SK-N-SH (cell line): ENCODE results near the gene ARHGDIB. TPM values are rescaled to one million over a fixed set of nuclear protein-coding genes. Genes with fewer than 3 reads are reported as not detected.

Experiments used
- CTCF ChIA-PET: fragments of 300-600, 350-600 bp; formaldehyde crosslinking; extraction: SDS; loops from one replicate; lab custom pipeline; 2021; lab: Yijun Ruan, JAX
- POLR2A ChIA-PET: fragments of 350-600 bp; sonication (Branson Sonifier 250); formaldehyde crosslinking; extraction: SDS; loops from one replicate; lab custom pipeline; 2020; ENCODE audit warnings: antibody characterized with exemption, inconsistent platforms; lab: Yijun Ruan, JAX
- DNase-seq: peaks from one replicate; pipeline ENCODE4 v3.0.0; 2012
- H2AFZ ChIP-seq: fragments of 200-600 bp; sonication (generic); 2 replicates; pipeline ENCODE4 v1.8.1; 2016; ENCODE audit warnings: antibody characterized with exemption, mild to moderate bottlenecking, low read depth
- H3F3A ChIP-seq: fragments of 200-600 bp; sonication (generic); replicated peaks from 2 replicates; pipeline ENCODE3; 2016; ENCODE audit warnings: antibody characterized with exemption, mild to moderate bottlenecking; ENCODE audit not compliant: insufficient read depth
- H3K27ac ChIP-seq, 2 experiments: fragments of 200-500 bp in 1 of 2; fragments of 200-600 bp in 1 of 2; sonication (Bioruptor generic) in 1 of 2; sonication (generic), shearing (Covaris generic) in 1 of 2; 2 replicates each; pipeline versions ENCODE4 v1.5.1 to v1.6.1; 2014 to 2016; ENCODE audit warnings: low read depth in 2 of 2, inconsistent platforms in 1 of 2, low read length in 1 of 2, mild to moderate bottlenecking in 1 of 2, mixed read lengths in 1 of 2
- H3K27me3 ChIP-seq: fragments of 200-600 bp; sonication (generic), shearing (Covaris generic); 2 replicates; pipeline ENCODE4 v1.6.1; 2016; ENCODE audit warnings: mixed run types; ENCODE audit not compliant: insufficient read depth
- H3K36me3 ChIP-seq, 2 experiments: fragments of 200-500 bp in 1 of 2; fragments of 200-600 bp in 1 of 2; sonication (Bioruptor generic) in 1 of 2; sonication (generic) in 1 of 2; replicated peaks in 1 of 2; 2 replicates each; pipeline versions ENCODE3 to v1.5.1; 2014 to 2016; ENCODE audit warnings: low read length in 1 of 2, mild to moderate bottlenecking in 1 of 2; ENCODE audit not compliant: insufficient read depth in 2 of 2, control insufficient read depth in 1 of 2
- H3K4me1 ChIP-seq, 2 experiments: fragments of 200-500 bp in 1 of 2; fragments of 200-600 bp in 1 of 2; sonication (Bioruptor generic) in 1 of 2; sonication (generic), shearing (Covaris generic) in 1 of 2; 2 replicates each; pipeline versions ENCODE4 v1.5.1 to v1.6.1; 2014 to 2016; ENCODE audit warnings: low read depth in 1 of 2, low read length in 1 of 2, mixed run types in 1 of 2; ENCODE audit not compliant: insufficient read depth in 2 of 2, control insufficient read depth in 1 of 2
- H3K4me2 ChIP-seq: fragments of 200-600 bp; sonication (generic), shearing (Covaris generic); 2 replicates; pipeline ENCODE4 v1.6.1; 2017; ENCODE audit warnings: mixed run types
- H3K4me3 ChIP-seq, 2 experiments: fragments of 200-500 bp in 1 of 2; fragments of 200-600 bp in 1 of 2; sonication (Bioruptor generic) in 1 of 2; sonication (generic), shearing (Covaris generic) in 1 of 2; 2 replicates each; pipeline versions ENCODE4 v1.5.1 to v1.8.1; 2014 to 2016; ENCODE audit warnings: low read depth in 2 of 2, inconsistent platforms in 1 of 2, low read length in 1 of 2, mild to moderate bottlenecking in 1 of 2, mixed read lengths in 1 of 2, moderate library complexity in 1 of 2
- H3K79me2 ChIP-seq: fragments of 200-600 bp; sonication (generic); 2 replicates; pipeline ENCODE4 v1.8.1; 2017; ENCODE audit warnings: mild to moderate bottlenecking; ENCODE audit not compliant: insufficient read depth
- H3K9ac ChIP-seq: fragments of 200-600 bp; sonication (generic); 2 replicates; pipeline ENCODE4 v1.6.1; 2017; ENCODE audit warnings: mixed run types
- H3K9me2 ChIP-seq: fragments of 200-600 bp; sonication (generic); 2 replicates; pipeline ENCODE4 v1.6.1; 2017; ENCODE audit warnings: mixed run types
- H3K9me3 ChIP-seq: fragments of 200-600 bp; sonication (generic); 2 replicates; pipeline ENCODE4 v1.6.1; 2017; ENCODE audit warnings: mixed run types, mild to moderate bottlenecking, moderate library complexity
- H4K20me1 ChIP-seq: fragments of 200-600 bp; sonication (generic); 2 replicates; pipeline ENCODE4 v1.6.1; 2017; ENCODE audit warnings: mild to moderate bottlenecking, mixed run types; ENCODE audit not compliant: insufficient read depth
- CHD2 ChIP-seq: fragments of 150-350 bp; IDR thresholded peaks from 2 replicates; pipeline ENCODE4 v1.6.1; 2018; ENCODE audit warnings: low read length; ENCODE audit not compliant: partially characterized antibody
- CTCF ChIP-seq: fragments of 200-600 bp; sonication (generic); IDR thresholded peaks from 2 replicates; pipeline ENCODE4 v1.6.1; 2017; ENCODE audit warnings: antibody characterized with exemption, mild to moderate bottlenecking, moderate library complexity
- ELF1 ChIP-seq: IDR thresholded peaks from 2 replicates; pipeline ENCODE4 v1.4.0; 2012
- EP300 ChIP-seq, 2 experiments: IDR thresholded peaks; 2 replicates each; pipeline versions ENCODE4 v1.4.0 to v1.6.1; 2012; ENCODE audit warnings: borderline replicate concordance in 1 of 2, low read depth in 1 of 2, low read length in 1 of 2
- EZH2phosphoT487 ChIP-seq: fragments of 200-600 bp; sonication (generic); IDR thresholded peaks from 2 replicates; pipeline ENCODE4 v1.6.1; 2017; ENCODE audit warnings: low read depth, mixed run types, mild to moderate bottlenecking, antibody characterized with exemption, moderate library complexity, borderline replicate concordance
- FOXJ3 ChIP-seq: sonication (generic); formaldehyde crosslinking; IDR thresholded peaks from 2 replicates; pipeline ENCODE4 v1.5.1; 2020; ENCODE audit warnings: mild to moderate bottlenecking, missing genetic modification reagents
- GABPA ChIP-seq: IDR thresholded peaks from 2 replicates; pipeline ENCODE4 v1.4.0; 2012; ENCODE audit warnings: low read depth, mild to moderate bottlenecking
- GATA2 ChIP-seq: sonication (generic); formaldehyde crosslinking; IDR thresholded peaks from 2 replicates; pipeline ENCODE4 v1.5.0; 2020; ENCODE audit warnings: mild to moderate bottlenecking, missing genetic modification reagents
- JUND ChIP-seq: IDR thresholded peaks from 2 replicates; pipeline ENCODE4 v1.4.0; 2012
- MAX ChIP-seq: IDR thresholded peaks from 2 replicates; pipeline ENCODE4 v1.4.0; 2012; ENCODE audit warnings: low read depth
- MEF2A ChIP-seq: IDR thresholded peaks from 2 replicates; pipeline ENCODE4 v1.4.0; 2012; ENCODE audit warnings: low read depth, borderline replicate concordance
- MXI1 ChIP-seq: IDR thresholded peaks from 2 replicates; pipeline ENCODE4 v1.6.1; 2012; ENCODE audit warnings: mild to moderate bottlenecking, low read depth, low read length, improper control_type of control experiment
- NRF1 ChIP-seq: IDR thresholded peaks from 2 replicates; pipeline ENCODE4 v1.6.1; 2012; ENCODE audit warnings: low read depth, mild to moderate bottlenecking, low read length
- RAD21 ChIP-seq: IDR thresholded peaks from 2 replicates; pipeline ENCODE4 v1.6.1; 2012; ENCODE audit warnings: mild to moderate bottlenecking, low read length
- RFX5 ChIP-seq: IDR thresholded peaks from 2 replicates; pipeline ENCODE4 v1.6.1; 2012; ENCODE audit warnings: mild to moderate bottlenecking, improper control_type of control experiment, low read length
- RXRA ChIP-seq: IDR thresholded peaks from 2 replicates; pipeline ENCODE4 v1.4.0; 2012; ENCODE audit warnings: low read depth, mild to moderate bottlenecking, borderline replicate concordance
- SMC3 ChIP-seq: IDR thresholded peaks from 2 replicates; pipeline ENCODE4 v1.6.1; 2012; ENCODE audit warnings: low read depth, low read length, improper control_type of control experiment
- TAF1 ChIP-seq: IDR thresholded peaks from 2 replicates; pipeline ENCODE4 v1.6.1; 2012; ENCODE audit warnings: low read depth, mild to moderate bottlenecking, low read length, moderate library complexity, borderline replicate concordance
- TCF12 ChIP-seq: IDR thresholded peaks from 2 replicates; pipeline ENCODE4 v1.4.0; 2012
- TEAD4 ChIP-seq: IDR thresholded peaks from 2 replicates; pipeline ENCODE4 v1.4.0; 2012; ENCODE audit warnings: mild to moderate bottlenecking, borderline replicate concordance; ENCODE audit not compliant: insufficient read depth
- WGBS: methylation state at CpG from one replicate; pipeline ENCODE4 v1.1.6; 2017; ENCODE audit warnings: low lambda C conversion rate; 5-methylcytosine and 5-hydroxymethylcytosine counted together
- polyA plus RNA-seq, 3 experiments: library from polyadenylated mRNA; depleted of rRNA; stranded (reverse); fragments of >200 nt; gene quantifications; 2 replicates each; pipeline ENCODE4 v1.2.3, GENCODE V29; 2012
- TF ChIP-seq, protein P1 (sequence below): IDR thresholded peaks from 2 replicates; pipeline ENCODE4 v1.4.0; 2012; ENCODE audit warnings: low read depth, borderline replicate concordance
- TF ChIP-seq, protein P2 (sequence below): IDR thresholded peaks from 2 replicates; pipeline ENCODE4 v1.4.0; 2012; ENCODE audit warnings: low read depth, borderline replicate concordance
- TF ChIP-seq, protein P3 (sequence below): fragments of 150-350 bp; IDR thresholded peaks from 2 replicates; pipeline ENCODE4 v1.6.1; 2017; ENCODE audit warnings: antibody characterized with exemption, low read length, low read depth, borderline replicate concordance
- TF ChIP-seq, protein P4 (sequence below): IDR thresholded peaks from 2 replicates; pipeline ENCODE4 v1.6.1; 2012; ENCODE audit warnings: mild to moderate bottlenecking, low read depth, low read length, moderate library complexity

The ARHGDIB gene
- polyA plus RNA-seq, 1 of the 3 experiments (the other 2 are of a cell fraction), result 362 TPM

- no peak overlapping the region for H2AFZ ChIP-seq
- H3F3A ChIP-seq, result peaks cover 39% of the 10 kb centered on the region
- CTCF ChIA-PET, result interaction anchor here (2.1 kb wide), 1 partner anchor 37 kb away, joined by 5 read pairs; no protein-coding TSS in a partner anchor
- H3K4me2 ChIP-seq, result peak overlapping the region; percentile 82
- peak overlapping the region; percentile 9 to 94; a peak in 3 of 4 replicates for H3K27ac ChIP-seq
- POLR2A ChIA-PET, result no interaction called here
- peaks cover 78% of the 10 kb centered on the region for H3K79me2 ChIP-seq
- peak overlapping the region in 1 of 2 experiments; percentile 0; a peak in 2 of 4 replicates for H3K4me3 ChIP-seq
- no peak for DNase-seq
- peaks cover 8 to 43% of the 10 kb centered on the region in 2 experiments for H3K4me1 ChIP-seq
- H3K27me3 ChIP-seq, result no peaks in the 10 kb centered on the region
- no peaks in the 10 kb centered on the region for H3K9me2 ChIP-seq
- no peaks in the 10 kb centered on the region for H3K9me3 ChIP-seq
- peak overlapping the region; percentile 45 for H3K9ac ChIP-seq
- WGBS, result 35% methylated on average over 11 of the region's 11 CpGs
- H3K36me3 ChIP-seq, result no peaks in the 10 kb centered on the region
- no peaks in the 10 kb centered on the region for H4K20me1 ChIP-seq
- TF ChIP-seq MXI1, result no peak
- TF ChIP-seq, protein P1, sequence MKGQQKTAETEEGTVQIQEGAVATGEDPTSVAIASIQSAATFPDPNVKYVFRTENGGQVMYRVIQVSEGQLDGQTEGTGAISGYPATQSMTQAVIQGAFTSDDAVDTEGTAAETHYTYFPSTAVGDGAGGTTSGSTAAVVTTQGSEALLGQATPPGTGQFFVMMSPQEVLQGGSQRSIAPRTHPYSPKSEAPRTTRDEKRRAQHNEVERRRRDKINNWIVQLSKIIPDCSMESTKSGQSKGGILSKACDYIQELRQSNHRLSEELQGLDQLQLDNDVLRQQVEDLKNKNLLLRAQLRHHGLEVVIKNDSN, result no peak
- TF ChIP-seq GATA2, result no peak
- no peak for TF ChIP-seq CTCF
- TF ChIP-seq, protein P2, sequence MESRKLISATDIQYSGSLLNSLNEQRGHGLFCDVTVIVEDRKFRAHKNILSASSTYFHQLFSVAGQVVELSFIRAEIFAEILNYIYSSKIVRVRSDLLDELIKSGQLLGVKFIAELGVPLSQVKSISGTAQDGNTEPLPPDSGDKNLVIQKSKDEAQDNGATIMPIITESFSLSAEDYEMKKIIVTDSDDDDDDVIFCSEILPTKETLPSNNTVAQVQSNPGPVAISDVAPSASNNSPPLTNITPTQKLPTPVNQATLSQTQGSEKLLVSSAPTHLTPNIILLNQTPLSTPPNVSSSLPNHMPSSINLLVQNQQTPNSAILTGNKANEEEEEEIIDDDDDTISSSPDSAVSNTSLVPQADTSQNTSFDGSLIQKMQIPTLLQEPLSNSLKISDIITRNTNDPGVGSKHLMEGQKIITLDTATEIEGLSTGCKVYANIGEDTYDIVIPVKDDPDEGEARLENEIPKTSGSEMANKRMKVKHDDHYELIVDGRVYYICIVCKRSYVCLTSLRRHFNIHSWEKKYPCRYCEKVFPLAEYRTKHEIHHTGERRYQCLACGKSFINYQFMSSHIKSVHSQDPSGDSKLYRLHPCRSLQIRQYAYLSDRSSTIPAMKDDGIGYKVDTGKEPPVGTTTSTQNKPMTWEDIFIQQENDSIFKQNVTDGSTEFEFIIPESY, result no peak
- TF ChIP-seq RXRA, result no peak
- TF ChIP-seq, protein P3, sequence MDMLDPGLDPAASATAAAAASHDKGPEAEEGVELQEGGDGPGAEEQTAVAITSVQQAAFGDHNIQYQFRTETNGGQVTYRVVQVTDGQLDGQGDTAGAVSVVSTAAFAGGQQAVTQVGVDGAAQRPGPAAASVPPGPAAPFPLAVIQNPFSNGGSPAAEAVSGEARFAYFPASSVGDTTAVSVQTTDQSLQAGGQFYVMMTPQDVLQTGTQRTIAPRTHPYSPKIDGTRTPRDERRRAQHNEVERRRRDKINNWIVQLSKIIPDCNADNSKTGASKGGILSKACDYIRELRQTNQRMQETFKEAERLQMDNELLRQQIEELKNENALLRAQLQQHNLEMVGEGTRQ, result no peak
- TF ChIP-seq JUND, result no peak
- TF ChIP-seq MAX, result no peak
- no peak for TF ChIP-seq SMC3
- no peak for TF ChIP-seq FOXJ3 (CRISPR knock-in tag)
- TF ChIP-seq NRF1, result no peak
- TF ChIP-seq CHD2, result no peak
- TF ChIP-seq EP300 (IDR thresholded peaks at IDR 0.05; ENCODE audit: borderline replicate concordance in 1 of 2, low read depth in 1 of 2, low read length in 1 of 2), result no peak
- TF ChIP-seq RAD21, result no peak
- TF ChIP-seq TEAD4, result no peak
- no peak for TF ChIP-seq RFX5
- no peak for TF ChIP-seq ELF1
- no peak for TF ChIP-seq TAF1
- peak; percentile 35; the same call in 1 of the 2 replicates for TF ChIP-seq TCF12
- TF ChIP-seq, protein P4, sequence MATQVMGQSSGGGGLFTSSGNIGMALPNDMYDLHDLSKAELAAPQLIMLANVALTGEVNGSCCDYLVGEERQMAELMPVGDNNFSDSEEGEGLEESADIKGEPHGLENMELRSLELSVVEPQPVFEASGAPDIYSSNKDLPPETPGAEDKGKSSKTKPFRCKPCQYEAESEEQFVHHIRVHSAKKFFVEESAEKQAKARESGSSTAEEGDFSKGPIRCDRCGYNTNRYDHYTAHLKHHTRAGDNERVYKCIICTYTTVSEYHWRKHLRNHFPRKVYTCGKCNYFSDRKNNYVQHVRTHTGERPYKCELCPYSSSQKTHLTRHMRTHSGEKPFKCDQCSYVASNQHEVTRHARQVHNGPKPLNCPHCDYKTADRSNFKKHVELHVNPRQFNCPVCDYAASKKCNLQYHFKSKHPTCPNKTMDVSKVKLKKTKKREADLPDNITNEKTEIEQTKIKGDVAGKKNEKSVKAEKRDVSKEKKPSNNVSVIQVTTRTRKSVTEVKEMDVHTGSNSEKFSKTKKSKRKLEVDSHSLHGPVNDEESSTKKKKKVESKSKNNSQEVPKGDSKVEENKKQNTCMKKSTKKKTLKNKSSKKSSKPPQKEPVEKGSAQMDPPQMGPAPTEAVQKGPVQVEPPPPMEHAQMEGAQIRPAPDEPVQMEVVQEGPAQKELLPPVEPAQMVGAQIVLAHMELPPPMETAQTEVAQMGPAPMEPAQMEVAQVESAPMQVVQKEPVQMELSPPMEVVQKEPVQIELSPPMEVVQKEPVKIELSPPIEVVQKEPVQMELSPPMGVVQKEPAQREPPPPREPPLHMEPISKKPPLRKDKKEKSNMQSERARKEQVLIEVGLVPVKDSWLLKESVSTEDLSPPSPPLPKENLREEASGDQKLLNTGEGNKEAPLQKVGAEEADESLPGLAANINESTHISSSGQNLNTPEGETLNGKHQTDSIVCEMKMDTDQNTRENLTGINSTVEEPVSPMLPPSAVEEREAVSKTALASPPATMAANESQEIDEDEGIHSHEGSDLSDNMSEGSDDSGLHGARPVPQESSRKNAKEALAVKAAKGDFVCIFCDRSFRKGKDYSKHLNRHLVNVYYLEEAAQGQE, result no peak
- no peak for TF ChIP-seq EZH2phosphoT487
- no peak for TF ChIP-seq MEF2A
- TF ChIP-seq GABPA, result no peak
Measured at GRCh38 chr12:14958361-14959125, 2.9 kb downstream of the ARHGDIB start.
